ENCODE results near the gene PUM2.

Gene PUM2

GRCh38 chr2:20198796-20199632 lies 151.6 kb downstream of the PUM2 start:
- DNase-seq (ENCODE audit: low spot score) = no peak

Data from ecto neural progenitor cell (in vitro differentiated cells).